Osteocyte (in vitro differentiated cells): ENCODE results near the gene GFOD1. TPM values are rescaled to one million over a fixed set of nuclear protein-coding genes. Genes with fewer than 3 reads are reported as not detected.
A peak's percentile ranks its signal among the peaks of the same experiment; 100 is the strongest.

Source experiments
- DNase-seq: peaks from one replicate; pipeline ENCODE4 v3.0.0; 2021; ENCODE audit warnings: mixed read lengths; ENCODE audit not compliant: unreplicated experiment; ENCODE audit errors: extremely low spot score
- H3K27ac Mint-ChIP-seq: one replicate; pipeline ENCODE4 v1.8.0; 2021; ENCODE audit warnings: mild to moderate bottlenecking, mixed read lengths; ENCODE audit not compliant: unreplicated experiment
- H3K27me3 Mint-ChIP-seq: one replicate; pipeline ENCODE4 v1.8.0; 2021; ENCODE audit warnings: mixed read lengths; ENCODE audit not compliant: unreplicated experiment
- H3K36me3 Mint-ChIP-seq: one replicate; pipeline ENCODE4 v1.8.0; 2021; ENCODE audit warnings: mixed read lengths; ENCODE audit not compliant: unreplicated experiment
- H3K4me1 Mint-ChIP-seq: one replicate; pipeline ENCODE4 v1.8.0; 2021; ENCODE audit warnings: mixed read lengths; ENCODE audit not compliant: unreplicated experiment
- H3K4me3 Mint-ChIP-seq: one replicate; pipeline ENCODE4 v1.8.0; 2021; ENCODE audit warnings: mild to moderate bottlenecking, moderate library complexity, mixed read lengths; ENCODE audit not compliant: unreplicated experiment
- H3K9me3 Mint-ChIP-seq: one replicate; pipeline ENCODE4 v1.8.0; 2021; ENCODE audit warnings: mixed read lengths; ENCODE audit not compliant: unreplicated experiment
- CTCF ChIP-seq: fragments of 200-600 bp; sonication (generic); IDR thresholded peaks from 2 replicates; pipeline ENCODE4 v1.5.0; 2021; ENCODE audit warnings: antibody characterized with exemption, mild to moderate bottlenecking, moderate library complexity
- total RNA-seq: library from RNA; stranded (reverse); gene quantifications from 2 replicates; pipeline ENCODE4 v1.2.1, GENCODE V29; 2021

The GFOD1 gene
- total RNA-seq, 1 donor from 2014 or later, result 0.89 TPM

GRCh38 chr6:13308332-13308731, 179.1 kb downstream of the GFOD1 start:
- peak; percentile 17 for DNase-seq
- no peak overlapping the region for H3K27ac Mint-ChIP-seq
- H3K4me1 Mint-ChIP-seq, result peaks cover 12% of the 10 kb centered on the region
- H3K27me3 Mint-ChIP-seq, result no peaks in the 10 kb centered on the region
- no peak for TF ChIP-seq CTCF
- H3K36me3 Mint-ChIP-seq, result peaks cover 38% of the 10 kb centered on the region
- H3K4me3 Mint-ChIP-seq, result no peak overlapping the region
- no peaks in the 10 kb centered on the region for H3K9me3 Mint-ChIP-seq

Other genes with a start within 250 kb of the GFOD1 start
- gene TBC1D7, start 159.1 kb downstream of the GFOD1 start, total RNA-seq, result 15.3 and 19.9 TPM in 2 replicates
- 9.1 and 9.9 TPM in 2 replicates for gene SIRT5, start 87.0 kb upstream of the GFOD1 start, total RNA-seq
- 48.7 and 50.9 TPM in 2 replicates for gene NOL7, start 127.7 kb upstream of the GFOD1 start, total RNA-seq
- 53.6 and 55.4 TPM in 2 replicates for gene RANBP9, start 224.2 kb upstream of the GFOD1 start, total RNA-seq